Neural cell (in vitro differentiated cells): ENCODE data around the gene SHD. TPM values are rescaled to one million over a fixed set of nuclear protein-coding genes. Genes with fewer than 3 reads are reported as not detected.
"Not testable (repeated sequence)": the region's sequence is repeated elsewhere in the genome, so short reads cannot be mapped to it uniquely, and the experiment has no call there.

Source experiments
- H2AFZ ChIP-seq: fragments of 200-600, 300-800 bp; sonication (generic), shearing (Covaris generic); 2 replicates; pipeline ENCODE4 v1.6.0; 2014; ENCODE audit warnings: low read depth, mild to moderate bottlenecking, antibody characterized with exemption, low read length, moderate library complexity
- H3F3A ChIP-seq: fragments of 200-600 bp; shearing (Covaris generic); 2 replicates; pipeline ENCODE4 v1.6.1; 2016; ENCODE audit warnings: mild to moderate bottlenecking, moderate library complexity, mixed read lengths, antibody characterized with exemption, low read length; ENCODE audit not compliant: insufficient read depth, poor library complexity, severe bottlenecking
- H3K27ac ChIP-seq: fragments of 200-600, 300-800 bp; sonication (generic), shearing (Covaris generic); 2 replicates; pipeline ENCODE4 v1.5.1; 2014; ENCODE audit warnings: mild to moderate bottlenecking, low read length, moderate library complexity
- H3K27me3 ChIP-seq: fragments of 300-800, 200-600 bp; sonication (generic), shearing (Covaris generic); 2 replicates; pipeline ENCODE4 v1.6.0; 2014; ENCODE audit warnings: mild to moderate bottlenecking, low read depth, low read length, moderate library complexity; ENCODE audit not compliant: insufficient read depth
- H3K36me3 ChIP-seq: fragments of 300-800, 200-600 bp; sonication (generic), shearing (Covaris generic); 2 replicates; pipeline ENCODE4 v1.5.1; 2014; ENCODE audit warnings: mild to moderate bottlenecking, antibody characterized with exemption, low read length, moderate library complexity; ENCODE audit not compliant: insufficient read depth
- H3K4me2 ChIP-seq: fragments of 300-800, 200-600 bp; sonication (generic), shearing (Covaris generic); 2 replicates; pipeline ENCODE4 v1.6.0; 2014; ENCODE audit warnings: mild to moderate bottlenecking, low read length
- H3K4me3 ChIP-seq: fragments of 300-800, 200-600 bp; sonication (generic), shearing (Covaris generic); 2 replicates; pipeline ENCODE4 v1.5.1; 2014; ENCODE audit warnings: mild to moderate bottlenecking, low read length, moderate library complexity
- H3K79me2 ChIP-seq: fragments of 200-600 bp; shearing (Covaris generic); replicated peaks from 2 replicates; pipeline ENCODE4 v1.6.0; 2014; ENCODE audit warnings: mild to moderate bottlenecking, low read length, moderate library complexity; ENCODE audit not compliant: insufficient read depth
- H3K9ac ChIP-seq: fragments of 300-800, 200-600 bp; sonication (generic), shearing (Covaris generic); 2 replicates; pipeline ENCODE4 v1.6.1; 2016; ENCODE audit warnings: mild to moderate bottlenecking, low read length, mixed read lengths
- H3K9me2 ChIP-seq: fragments of 200-600 bp; shearing (Covaris generic); 2 replicates; pipeline ENCODE4 v1.6.1; 2016; ENCODE audit warnings: mild to moderate bottlenecking, low read length, mixed read lengths; ENCODE audit not compliant: insufficient read depth
- H3K9me3 ChIP-seq: fragments of 200-600, 300-800 bp; sonication (generic), shearing (Covaris generic); 2 replicates; pipeline ENCODE4 v1.6.1; 2016; ENCODE audit warnings: mild to moderate bottlenecking, mixed run types, low read length, moderate library complexity, mixed read lengths
- H4K20me1 ChIP-seq: fragments of 200-600 bp; shearing (Covaris generic); 2 replicates; pipeline ENCODE4 v1.6.1; 2016; ENCODE audit warnings: mild to moderate bottlenecking, mixed run types; ENCODE audit not compliant: insufficient read depth
- CTCF ChIP-seq: fragments of 450-650 bp; IDR thresholded peaks from 2 replicates; pipeline ENCODE4 v1.5.1; 2014; ENCODE audit warnings: antibody characterized with exemption, mild to moderate bottlenecking, moderate library complexity; ENCODE audit not compliant: poor library complexity, severe bottlenecking
- EP300 ChIP-seq: fragments of 450-650 bp; conservative IDR thresholded peaks from 2 replicates; pipeline ENCODE4 v1.6.1; 2014; ENCODE audit warnings: antibody characterized with exemption, mild to moderate bottlenecking, moderate library complexity; ENCODE audit not compliant: poor library complexity, severe bottlenecking
- EZH2 ChIP-seq: fragments of 200-600, 300-800 bp; shearing (Covaris generic), sonication (generic); IDR thresholded peaks from 2 replicates; pipeline ENCODE4 v1.6.1; 2014; ENCODE audit warnings: antibody characterized with exemption, low read length, borderline replicate concordance, mild to moderate bottlenecking; ENCODE audit not compliant: insufficient read depth, poor library complexity, severe bottlenecking
- MXI1 ChIP-seq: fragments of 450-650 bp; conservative IDR thresholded peaks from 2 replicates; pipeline ENCODE4 v1.6.1; 2014; ENCODE audit warnings: antibody characterized with exemption, mild to moderate bottlenecking; ENCODE audit not compliant: poor library complexity, severe bottlenecking
- POLR2AphosphoS5 ChIP-seq: IDR thresholded peaks from 2 replicates; pipeline ENCODE4 v1.6.1; 2012
- RAD21 ChIP-seq: fragments of 450-650 bp; conservative IDR thresholded peaks from 2 replicates; pipeline ENCODE4 v1.6.1; 2014; ENCODE audit warnings: antibody characterized with exemption, mild to moderate bottlenecking, moderate library complexity
- REST ChIP-seq: IDR thresholded peaks from 2 replicates; pipeline ENCODE4 v1.6.1; 2012; ENCODE audit warnings: borderline replicate concordance
- SMC3 ChIP-seq: fragments of 450-650 bp; conservative IDR thresholded peaks from 2 replicates; pipeline ENCODE4 v1.6.1; 2014; ENCODE audit warnings: antibody characterized with exemption, mild to moderate bottlenecking, moderate library complexity; ENCODE audit not compliant: poor library complexity
- TAF1 ChIP-seq: IDR thresholded peaks from 2 replicates; pipeline ENCODE4 v1.6.1; 2012; ENCODE audit warnings: low read depth
- polyA plus RNA-seq: library from polyadenylated mRNA; depleted of rRNA; stranded (reverse); fragments of >200 nt; gene quantifications from 2 replicates; pipeline ENCODE4 v1.2.3, GENCODE V29; 2014

The SHD gene
- polyA plus RNA-seq, 1 donor from 2014 or later: 188 TPM

GRCh38 chr19:4268816-4269430, 10.1 kb upstream of the SHD start:
- Histone ChIP-seq H3K27me3 (no peaks in the 10 kb centered on the region), H3K79me2 (no peaks in the 10 kb centered on the region), H3K27ac (no peak overlapping the region), H3K9ac (no peak overlapping the region), H3K4me3 (no peak overlapping the region), H3K9me3 (no peaks in the 10 kb centered on the region), H4K20me1 (no peaks in the 10 kb centered on the region), H3K36me3 (no peaks in the 10 kb centered on the region), H3F3A (no peaks in the 10 kb centered on the region), H2AFZ (no peak overlapping the region), H3K9me2 (no peaks in the 10 kb centered on the region), H3K4me2 (no peak overlapping the region)
- TF ChIP-seq POLR2AphosphoS5: no peak
- no peak for TF ChIP-seq TAF1
- no peak for TF ChIP-seq MXI1
- TF ChIP-seq EP300: no peak
- TF ChIP-seq REST: no peak
- TF ChIP-seq EZH2: no peak
- no peak for TF ChIP-seq SMC3
- TF ChIP-seq CTCF: no peak
- TF ChIP-seq RAD21: no peak

- H3K9ac ChIP-seq: peak overlapping the region; percentile 69
- H3K79me2 ChIP-seq: no peaks in the 10 kb centered on the region
- TF ChIP-seq EP300: peak; percentile 87
- no peak for TF ChIP-seq MXI1
- TF ChIP-seq REST: peak; percentile 20
- TF ChIP-seq POLR2AphosphoS5: peak; percentile 60
- H3K27me3 ChIP-seq: no peaks in the 10 kb centered on the region
- peak overlapping the region; percentile 53 for H3K4me3 ChIP-seq
- no peaks in the 10 kb centered on the region for H3K9me2 ChIP-seq
- no peaks in the 10 kb centered on the region for H3K36me3 ChIP-seq
- peak overlapping the region; percentile 94 for H3K27ac ChIP-seq
- H3K4me2 ChIP-seq: peak overlapping the region; percentile 30
- H3K9me3 ChIP-seq: no peaks in the 10 kb centered on the region
- no peaks in the 10 kb centered on the region for H4K20me1 ChIP-seq
- no peak overlapping the region for H2AFZ ChIP-seq
- H3F3A ChIP-seq: no peaks in the 10 kb centered on the region
These were observed 6.2 kb upstream of the SHD start for GRCh38 chr19:4272894-4273293.

- not testable (repeated sequence) for H3F3A ChIP-seq, H3K36me3 ChIP-seq, H3K9ac ChIP-seq, H3K79me2 ChIP-seq, H3K27me3 ChIP-seq, H2AFZ ChIP-seq, H3K9me2 ChIP-seq, H3K4me3 ChIP-seq, H3K27ac ChIP-seq, H3K4me2 ChIP-seq, H4K20me1 ChIP-seq, H3K9me3 ChIP-seq
These were observed 4.8 kb upstream of the SHD start for GRCh38 chr19:4274321-4274686.
